Activated CD4-positive, alpha-beta T cell treated with anti-CD3 and anti-CD28 coated beads, Interleukin-2, Interleukin-4, amounts not matched to agents 100 ng/mL and 50 ng/mL, durations not matched to agents 16 hours and 8 hours (primary cell): Measurements from ENCODE around the gene SLC34A3.

Experiments
- DNase-seq: peaks from one replicate; pipeline ENCODE4 v3.0.0-alpha.2; 2020; ENCODE audit warnings: low spot score

SLC34A3 gene

DNA sequence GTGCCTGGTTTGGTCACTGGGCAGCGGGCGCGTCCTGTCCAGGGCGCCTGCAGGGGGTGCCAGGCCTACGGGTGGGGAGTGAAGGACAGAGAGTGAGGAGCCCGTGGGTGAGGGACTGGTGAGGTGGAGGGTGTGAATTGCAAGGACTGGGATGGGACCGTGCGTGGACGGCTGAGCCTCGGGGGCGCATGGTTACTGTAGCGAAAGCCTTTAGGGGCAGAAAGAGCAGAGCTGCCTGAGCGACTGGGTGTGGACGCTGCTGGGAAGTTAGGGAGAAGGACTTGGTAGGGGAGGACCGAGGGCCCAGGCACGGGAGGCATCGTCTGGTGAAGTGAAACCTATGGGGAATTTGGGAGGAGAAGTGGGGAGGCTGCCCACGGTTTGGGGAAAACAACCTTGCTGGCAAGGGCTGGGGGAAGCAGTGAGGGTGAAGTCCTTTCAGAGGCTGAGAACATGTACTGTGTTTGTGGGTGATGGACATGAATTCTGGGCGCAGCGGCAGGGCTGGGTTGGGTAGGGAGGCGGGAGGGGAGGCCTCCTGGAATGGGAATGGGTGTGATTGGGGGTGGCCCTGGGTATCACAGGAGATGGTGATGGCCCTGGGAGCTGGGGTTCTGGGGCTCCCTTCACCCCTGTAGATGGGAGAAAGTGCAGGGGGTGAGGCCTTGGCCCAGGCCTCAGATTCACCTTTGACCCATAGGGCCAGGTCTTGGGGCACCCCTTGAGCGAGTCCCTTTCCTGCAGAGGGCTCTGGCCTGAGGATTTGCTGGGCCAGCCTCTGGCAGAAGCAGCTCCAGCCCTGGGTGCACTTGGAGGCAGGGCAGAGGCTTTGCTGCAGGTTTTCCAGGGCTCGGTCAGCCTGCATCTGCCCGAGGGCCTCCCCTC, 45.1 kb downstream of the SLC34A3 start:
- DNase-seq = no peak

DNA sequence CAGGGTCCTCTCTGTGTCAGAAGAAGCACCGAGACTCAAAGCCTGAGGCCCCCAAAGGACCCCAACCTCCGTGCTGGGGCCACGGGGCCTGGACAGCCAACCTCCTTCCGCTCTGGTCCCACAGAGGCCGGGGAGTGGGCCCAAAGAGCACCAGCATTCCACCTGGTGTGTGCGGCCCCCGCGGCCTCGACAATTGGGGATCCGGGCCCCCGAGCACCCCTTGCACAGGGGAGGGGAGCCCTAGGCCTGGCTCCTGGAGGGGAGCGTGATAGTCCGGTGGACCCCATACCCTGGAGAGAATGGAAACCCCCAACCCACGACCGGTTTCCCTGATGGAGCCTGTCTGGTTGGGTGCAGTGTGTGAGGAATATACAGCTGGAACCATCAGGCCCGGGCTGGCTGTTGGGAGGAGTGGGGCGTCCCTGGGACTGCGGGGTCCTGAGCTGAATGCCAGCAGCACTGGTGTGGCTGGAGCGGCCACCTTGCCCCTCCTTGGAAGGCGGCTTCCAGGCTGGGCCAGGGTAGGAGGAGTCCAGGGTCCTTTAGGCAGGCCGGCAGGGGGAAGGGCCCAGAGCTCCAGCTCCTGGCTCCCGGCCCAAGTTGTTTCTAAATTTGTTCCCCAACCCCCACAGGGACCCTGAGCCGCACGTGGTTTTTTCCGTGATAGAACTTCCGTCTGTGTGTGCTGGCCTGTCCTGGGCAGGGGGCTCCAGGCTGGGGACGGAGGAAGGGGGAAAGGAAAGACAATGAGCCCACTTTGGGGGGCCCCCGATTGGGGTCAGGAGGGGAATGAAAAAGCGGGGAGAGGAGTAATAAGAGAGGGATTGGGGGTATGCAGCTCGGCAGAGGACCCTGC, 46.0 kb downstream of the SLC34A3 start:
- no peak for DNase-seq

GRCh38 chr9:137277329-137278041, 46.8 kb downstream of the SLC34A3 start, which contains the start of gene TOR4A:
Gene TOR4A, plus strand, starts transcription at chr9:137277726. Its CDS starts 964 bp downstream, at chr9:137278690.
- DNase-seq = peak; percentile 59

DNA sequence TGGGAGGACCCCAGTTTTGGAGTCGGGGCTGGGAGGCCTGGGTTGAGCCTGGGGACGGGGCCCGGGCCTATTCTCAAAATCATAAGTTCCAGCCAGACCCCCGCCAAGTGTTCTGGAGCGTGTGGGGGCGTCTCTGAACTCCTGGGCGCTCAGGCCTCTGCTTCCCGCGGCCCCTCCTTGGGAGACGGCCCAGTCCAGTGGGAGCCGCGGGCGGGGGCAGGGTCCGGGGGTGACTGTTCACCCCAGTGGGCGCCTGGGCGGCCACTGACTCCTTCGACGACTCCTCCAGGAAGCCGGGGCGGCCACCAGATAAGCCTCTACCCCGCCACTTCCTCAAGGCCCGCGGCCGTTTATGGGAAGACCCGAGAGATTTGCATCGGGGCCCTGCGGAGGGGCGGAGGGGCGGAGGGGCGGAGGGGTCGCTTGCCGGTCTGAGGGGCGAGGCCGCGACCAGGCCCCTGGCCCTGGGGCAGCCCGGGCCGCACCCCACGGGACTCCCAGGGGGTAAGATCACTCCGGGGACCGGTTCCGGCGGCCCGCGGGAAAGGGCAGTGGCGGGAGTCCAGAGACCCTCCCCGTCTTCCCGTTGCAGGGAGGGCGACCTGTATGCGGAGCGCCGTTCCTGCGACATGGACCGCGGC, 47.5 kb downstream of the SLC34A3 start:
- no peak for DNase-seq

- DNase-seq = no peak
Observed at GRCh38 chr9:137278721-137279711, 48.3 kb downstream of the SLC34A3 start.

GRCh38 chr9:137279741-137280473, 49.2 kb downstream of the SLC34A3 start:
- DNase-seq = no peak

GRCh38 chr9:137280474-137281344, 50.0 kb downstream of the SLC34A3 start:
- no peak for DNase-seq

DNA sequence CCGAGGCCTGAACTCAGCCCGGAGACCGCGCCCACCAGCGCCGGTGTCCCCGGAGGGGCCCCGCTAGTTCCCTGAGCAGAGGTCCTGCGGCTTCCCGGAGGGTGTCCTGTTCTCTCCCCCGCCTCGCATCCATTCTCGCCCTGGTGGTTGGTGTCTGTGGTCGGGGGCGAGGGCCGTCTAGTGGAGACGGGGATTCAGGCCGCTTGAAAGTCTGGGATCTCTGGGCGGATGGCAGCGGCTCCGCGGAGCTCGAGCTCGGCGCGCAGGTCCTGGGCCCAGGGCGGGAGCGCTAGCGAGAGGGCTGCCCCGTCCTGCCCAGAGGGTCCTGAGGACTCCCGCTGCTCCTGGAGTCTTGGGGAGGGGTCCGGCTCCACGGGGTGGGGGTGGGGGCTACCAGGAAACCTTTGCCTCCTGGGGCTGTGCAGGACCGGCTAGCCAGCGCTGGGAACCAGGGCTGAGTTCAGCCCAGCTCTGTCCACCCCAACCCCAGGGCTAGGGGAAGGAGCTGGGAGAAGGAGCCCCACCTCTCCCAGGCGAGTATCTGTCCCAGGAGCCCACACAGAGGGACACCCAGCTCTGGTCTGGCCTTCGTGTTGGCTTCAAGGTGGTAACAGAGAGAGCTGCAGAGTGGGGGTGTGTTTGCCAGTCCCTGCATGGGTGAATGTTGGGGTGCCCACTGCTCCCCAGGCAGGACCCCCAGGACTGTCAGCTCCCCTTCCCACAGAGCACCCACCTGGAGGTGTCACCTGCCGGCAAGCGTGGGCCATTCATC, 50.8 kb downstream of the SLC34A3 start:
- no peak for DNase-seq
